ENCODE results near the gene SLC25A21.

The SLC25A21 gene

DNA sequence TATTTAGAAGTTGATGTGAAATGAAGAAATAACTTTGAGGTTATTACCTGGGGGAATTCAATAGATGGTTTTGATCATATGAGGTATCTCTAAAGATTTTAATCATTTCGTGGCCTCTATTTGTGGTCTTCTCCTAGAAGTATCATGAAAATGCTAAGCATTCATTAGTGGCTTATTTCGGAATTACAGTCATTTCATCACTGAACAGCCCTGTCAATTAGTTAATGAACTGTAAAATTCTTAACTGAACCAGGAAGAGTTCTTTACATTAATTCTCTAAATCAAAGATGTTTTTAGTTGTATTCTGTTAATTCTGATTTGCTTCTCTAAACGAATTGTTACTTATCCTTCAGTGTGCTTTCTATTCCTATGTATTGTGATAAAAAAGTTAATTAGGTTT lies 261.8 kb downstream of the SLC25A21 start:
- no peak for ATAC-seq
- TF ChIP-seq, protein P1, sequence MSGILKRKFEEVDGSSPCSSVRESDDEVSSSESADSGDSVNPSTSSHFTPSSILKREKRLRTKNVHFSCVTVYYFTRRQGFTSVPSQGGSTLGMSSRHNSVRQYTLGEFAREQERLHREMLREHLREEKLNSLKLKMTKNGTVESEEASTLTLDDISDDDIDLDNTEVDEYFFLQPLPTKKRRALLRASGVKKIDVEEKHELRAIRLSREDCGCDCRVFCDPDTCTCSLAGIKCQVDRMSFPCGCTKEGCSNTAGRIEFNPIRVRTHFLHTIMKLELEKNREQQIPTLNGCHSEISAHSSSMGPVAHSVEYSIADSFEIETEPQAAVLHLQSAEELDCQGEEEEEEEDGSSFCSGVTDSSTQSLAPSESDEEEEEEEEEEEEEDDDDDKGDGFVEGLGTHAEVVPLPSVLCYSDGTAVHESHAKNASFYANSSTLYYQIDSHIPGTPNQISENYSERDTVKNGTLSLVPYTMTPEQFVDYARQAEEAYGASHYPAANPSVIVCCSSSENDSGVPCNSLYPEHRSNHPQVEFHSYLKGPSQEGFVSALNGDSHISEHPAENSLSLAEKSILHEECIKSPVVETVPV (CRISPR knock-in tag; IDR thresholded peaks at IDR 0.05) = no peak
- TF ChIP-seq ISL1 (CRISPR knock-in tag; IDR thresholded peaks at IDR 0.05) (no peak), ZNF70 (CRISPR knock-in tag; IDR thresholded peaks at IDR 0.05) (no peak), RARB (CRISPR knock-in tag; IDR thresholded peaks at IDR 0.05) (no peak), BACH2 (CRISPR knock-in tag; IDR thresholded peaks at IDR 0.05; ENCODE audit: borderline replicate concordance) (no peak), PPARA (CRISPR knock-in tag; IDR thresholded peaks at IDR 0.05; ENCODE audit: borderline replicate concordance) (no peak), ZFP3 (CRISPR knock-in tag; IDR thresholded peaks at IDR 0.05) (no peak), ZC3H10 (CRISPR knock-in tag; IDR thresholded peaks at IDR 0.05) (no peak), ARNTL (CRISPR knock-in tag; IDR thresholded peaks at IDR 0.05; ENCODE audit: borderline replicate concordance, low read depth) (no peak), SNAI2 (CRISPR knock-in tag; IDR thresholded peaks at IDR 0.05) (no peak), ESRRG (CRISPR knock-in tag; IDR thresholded peaks at IDR 0.05) (no peak), CSDC2 (CRISPR knock-in tag; IDR thresholded peaks at IDR 0.05) (no peak), ZNF8 (CRISPR knock-in tag; IDR thresholded peaks at IDR 0.05) (no peak)
- TF ChIP-seq, protein P2, sequence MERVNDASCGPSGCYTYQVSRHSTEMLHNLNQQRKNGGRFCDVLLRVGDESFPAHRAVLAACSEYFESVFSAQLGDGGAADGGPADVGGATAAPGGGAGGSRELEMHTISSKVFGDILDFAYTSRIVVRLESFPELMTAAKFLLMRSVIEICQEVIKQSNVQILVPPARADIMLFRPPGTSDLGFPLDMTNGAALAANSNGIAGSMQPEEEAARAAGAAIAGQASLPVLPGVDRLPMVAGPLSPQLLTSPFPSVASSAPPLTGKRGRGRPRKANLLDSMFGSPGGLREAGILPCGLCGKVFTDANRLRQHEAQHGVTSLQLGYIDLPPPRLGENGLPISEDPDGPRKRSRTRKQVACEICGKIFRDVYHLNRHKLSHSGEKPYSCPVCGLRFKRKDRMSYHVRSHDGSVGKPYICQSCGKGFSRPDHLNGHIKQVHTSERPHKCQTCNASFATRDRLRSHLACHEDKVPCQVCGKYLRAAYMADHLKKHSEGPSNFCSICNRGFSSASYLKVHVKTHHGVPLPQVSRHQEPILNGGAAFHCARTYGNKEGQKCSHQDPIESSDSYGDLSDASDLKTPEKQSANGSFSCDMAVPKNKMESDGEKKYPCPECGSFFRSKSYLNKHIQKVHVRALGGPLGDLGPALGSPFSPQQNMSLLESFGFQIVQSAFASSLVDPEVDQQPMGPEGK (CRISPR knock-in tag; IDR thresholded peaks at IDR 0.05; ENCODE audit: borderline replicate concordance) = no peak
- TF ChIP-seq, protein P3, sequence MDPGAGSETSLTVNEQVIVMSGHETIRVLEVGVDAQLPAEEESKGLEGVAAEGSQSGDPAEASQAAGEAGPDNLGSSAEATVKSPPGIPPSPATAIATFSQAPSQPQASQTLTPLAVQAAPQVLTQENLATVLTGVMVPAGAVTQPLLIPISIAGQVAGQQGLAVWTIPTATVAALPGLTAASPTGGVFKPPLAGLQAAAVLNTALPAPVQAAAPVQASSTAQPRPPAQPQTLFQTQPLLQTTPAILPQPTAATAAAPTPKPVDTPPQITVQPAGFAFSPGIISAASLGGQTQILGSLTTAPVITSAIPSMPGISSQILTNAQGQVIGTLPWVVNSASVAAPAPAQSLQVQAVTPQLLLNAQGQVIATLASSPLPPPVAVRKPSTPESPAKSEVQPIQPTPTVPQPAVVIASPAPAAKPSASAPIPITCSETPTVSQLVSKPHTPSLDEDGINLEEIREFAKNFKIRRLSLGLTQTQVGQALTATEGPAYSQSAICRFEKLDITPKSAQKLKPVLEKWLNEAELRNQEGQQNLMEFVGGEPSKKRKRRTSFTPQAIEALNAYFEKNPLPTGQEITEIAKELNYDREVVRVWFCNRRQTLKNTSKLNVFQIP (CRISPR knock-in tag; IDR thresholded peaks at IDR 0.05; ENCODE audit: borderline replicate concordance, low read depth) = no peak
- TF ChIP-seq, protein P4, sequence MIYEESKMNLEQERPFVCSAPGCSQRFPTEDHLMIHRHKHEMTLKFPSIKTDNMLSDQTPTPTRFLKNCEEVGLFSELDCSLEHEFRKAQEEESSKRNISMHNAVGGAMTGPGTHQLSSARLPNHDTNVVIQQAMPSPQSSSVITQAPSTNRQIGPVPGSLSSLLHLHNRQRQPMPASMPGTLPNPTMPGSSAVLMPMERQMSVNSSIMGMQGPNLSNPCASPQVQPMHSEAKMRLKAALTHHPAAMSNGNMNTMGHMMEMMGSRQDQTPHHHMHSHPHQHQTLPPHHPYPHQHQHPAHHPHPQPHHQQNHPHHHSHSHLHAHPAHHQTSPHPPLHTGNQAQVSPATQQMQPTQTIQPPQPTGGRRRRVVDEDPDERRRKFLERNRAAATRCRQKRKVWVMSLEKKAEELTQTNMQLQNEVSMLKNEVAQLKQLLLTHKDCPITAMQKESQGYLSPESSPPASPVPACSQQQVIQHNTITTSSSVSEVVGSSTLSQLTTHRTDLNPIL (CRISPR knock-in tag; IDR thresholded peaks at IDR 0.05; ENCODE audit: low read depth) = no peak
- TF ChIP-seq, protein P5, sequence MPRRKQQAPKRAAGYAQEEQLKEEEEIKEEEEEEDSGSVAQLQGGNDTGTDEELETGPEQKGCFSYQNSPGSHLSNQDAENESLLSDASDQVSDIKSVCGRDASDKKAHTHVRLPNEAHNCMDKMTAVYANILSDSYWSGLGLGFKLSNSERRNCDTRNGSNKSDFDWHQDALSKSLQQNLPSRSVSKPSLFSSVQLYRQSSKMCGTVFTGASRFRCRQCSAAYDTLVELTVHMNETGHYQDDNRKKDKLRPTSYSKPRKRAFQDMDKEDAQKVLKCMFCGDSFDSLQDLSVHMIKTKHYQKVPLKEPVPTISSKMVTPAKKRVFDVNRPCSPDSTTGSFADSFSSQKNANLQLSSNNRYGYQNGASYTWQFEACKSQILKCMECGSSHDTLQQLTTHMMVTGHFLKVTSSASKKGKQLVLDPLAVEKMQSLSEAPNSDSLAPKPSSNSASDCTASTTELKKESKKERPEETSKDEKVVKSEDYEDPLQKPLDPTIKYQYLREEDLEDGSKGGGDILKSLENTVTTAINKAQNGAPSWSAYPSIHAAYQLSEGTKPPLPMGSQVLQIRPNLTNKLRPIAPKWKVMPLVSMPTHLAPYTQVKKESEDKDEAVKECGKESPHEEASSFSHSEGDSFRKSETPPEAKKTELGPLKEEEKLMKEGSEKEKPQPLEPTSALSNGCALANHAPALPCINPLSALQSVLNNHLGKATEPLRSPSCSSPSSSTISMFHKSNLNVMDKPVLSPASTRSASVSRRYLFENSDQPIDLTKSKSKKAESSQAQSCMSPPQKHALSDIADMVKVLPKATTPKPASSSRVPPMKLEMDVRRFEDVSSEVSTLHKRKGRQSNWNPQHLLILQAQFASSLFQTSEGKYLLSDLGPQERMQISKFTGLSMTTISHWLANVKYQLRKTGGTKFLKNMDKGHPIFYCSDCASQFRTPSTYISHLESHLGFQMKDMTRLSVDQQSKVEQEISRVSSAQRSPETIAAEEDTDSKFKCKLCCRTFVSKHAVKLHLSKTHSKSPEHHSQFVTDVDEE (CRISPR knock-in tag; IDR thresholded peaks at IDR 0.05) = no peak

DNA sequence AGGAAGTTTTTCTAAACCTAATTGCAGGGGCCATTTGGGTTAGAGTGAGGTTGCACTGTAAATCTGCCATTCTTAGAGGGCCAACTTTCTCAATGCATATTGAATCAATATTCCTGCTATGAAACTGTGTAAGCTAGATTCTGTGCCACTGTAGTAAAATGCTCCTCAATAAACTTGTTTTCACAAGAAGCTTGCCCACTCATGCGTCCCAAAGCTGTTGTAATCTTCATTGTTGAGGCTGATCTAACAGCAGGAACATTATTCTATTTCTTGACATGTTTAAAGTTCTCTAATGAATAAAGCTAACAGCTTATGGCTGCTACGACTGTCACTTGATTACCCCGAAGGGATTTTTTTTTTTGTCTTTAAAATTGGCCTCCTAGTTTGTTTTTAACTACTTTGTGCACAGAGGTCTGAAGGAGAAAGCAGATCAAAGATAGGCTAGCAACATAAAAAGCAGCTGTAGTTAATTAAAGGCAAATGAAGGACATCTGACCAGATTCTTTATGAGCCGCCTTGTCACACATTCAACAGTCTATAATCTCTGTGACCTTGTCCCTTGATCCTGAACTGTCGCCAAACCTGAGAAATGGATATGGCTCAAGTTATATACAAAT lies 267.0 kb downstream of the SLC25A21 start:
- ATAC-seq = no peak

More for the DNA sequence above, 267.0 kb downstream of the SLC25A21 start:
- no peak for TF ChIP-seq ZC3H10 (CRISPR knock-in tag; IDR thresholded peaks at IDR 0.05)
- no peak for TF ChIP-seq TOX (CRISPR knock-in tag; IDR thresholded peaks at IDR 0.05; ENCODE audit: borderline replicate concordance)
- TF ChIP-seq ISL1 (CRISPR knock-in tag; IDR thresholded peaks at IDR 0.05) = no peak
- TF ChIP-seq SNAI2 (CRISPR knock-in tag; IDR thresholded peaks at IDR 0.05) = no peak
- TF ChIP-seq CSDC2 (CRISPR knock-in tag; IDR thresholded peaks at IDR 0.05) = no peak
- TF ChIP-seq BACH2 (CRISPR knock-in tag; IDR thresholded peaks at IDR 0.05; ENCODE audit: borderline replicate concordance) = no peak
- TF ChIP-seq, protein P4 (CRISPR knock-in tag; IDR thresholded peaks at IDR 0.05; ENCODE audit: low read depth) = no peak
- no peak for TF ChIP-seq ZFP3 (CRISPR knock-in tag; IDR thresholded peaks at IDR 0.05)
- no peak for TF ChIP-seq ZNF70 (CRISPR knock-in tag; IDR thresholded peaks at IDR 0.05)
- TF ChIP-seq, protein P2 (CRISPR knock-in tag; IDR thresholded peaks at IDR 0.05; ENCODE audit: borderline replicate concordance) = no peak
- no peak for TF ChIP-seq RARB (CRISPR knock-in tag; IDR thresholded peaks at IDR 0.05)
- no peak for TF ChIP-seq GLIS3 (CRISPR knock-in tag; IDR thresholded peaks at IDR 0.05)
- no peak for TF ChIP-seq PPARA (CRISPR knock-in tag; IDR thresholded peaks at IDR 0.05; ENCODE audit: borderline replicate concordance)
- TF ChIP-seq, protein P3 (CRISPR knock-in tag; IDR thresholded peaks at IDR 0.05; ENCODE audit: borderline replicate concordance, low read depth) = no peak
- TF ChIP-seq TCF4 (CRISPR knock-in tag; IDR thresholded peaks at IDR 0.05; ENCODE audit: borderline replicate concordance) = no peak
